GM12891 (cell line): ENCODE measurements around the gene SHISA9.

Source experiments
- PAX5 ChIP-seq: IDR thresholded peaks from 2 replicates; pipeline ENCODE4 v1.6.1; 2011; ENCODE audit warnings: low read length, moderate library complexity, mild to moderate bottlenecking; ENCODE audit not compliant: insufficient read depth, severe bottlenecking
- POLR2A ChIP-seq: IDR thresholded peaks from 2 replicates; pipeline ENCODE4 v1.6.1; 2011; ENCODE audit warnings: low read depth, low read length, control low read depth
- POLR2AphosphoS5 ChIP-seq: IDR thresholded peaks from 2 replicates; pipeline ENCODE4 v1.6.1; 2011; ENCODE audit warnings: low read depth, low read length, control low read depth
- POU2F2 ChIP-seq: IDR thresholded peaks from 2 replicates; pipeline ENCODE4 v1.6.1; 2011; ENCODE audit warnings: low read depth, mild to moderate bottlenecking, control low read depth, low read length, moderate library complexity
- SPI1 ChIP-seq: IDR thresholded peaks from 2 replicates; pipeline ENCODE4 v1.6.1; 2011; ENCODE audit warnings: low read depth, low read length, control low read depth
- TAF1 ChIP-seq: IDR thresholded peaks from 2 replicates; pipeline ENCODE4 v1.6.1; 2011; ENCODE audit warnings: low read depth, low read length, control low read depth

DNA sequence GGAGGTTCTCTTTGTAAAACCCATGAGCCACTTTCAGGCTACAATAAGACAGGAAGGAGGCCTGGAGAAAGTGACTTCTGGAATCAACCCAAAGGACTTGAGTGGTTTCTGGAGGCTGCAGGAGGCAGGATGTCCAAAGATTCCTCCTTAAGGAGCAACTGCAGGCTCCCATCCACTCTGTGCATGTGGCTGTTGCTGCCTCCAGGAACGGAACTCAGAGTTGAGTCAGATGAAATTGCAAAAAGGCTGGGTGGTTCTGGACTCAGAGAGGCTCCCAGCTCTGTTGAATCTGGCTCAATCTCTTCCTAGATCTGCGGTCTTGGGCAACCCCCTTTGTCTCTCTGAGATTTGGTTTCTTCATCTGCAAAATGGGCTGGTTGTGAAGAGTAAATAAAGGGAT, 197.1 kb downstream of the SHISA9 start:
- TF ChIP-seq POLR2A (no peak), POLR2AphosphoS5 (no peak), TAF1 (no peak), SPI1 (no peak), PAX5 (no peak), POU2F2 (no peak)
